Esophagus mucosa (tissue), 1 donor: ENCODE results near the gene UPK1A. TPM values are rescaled to one million over a fixed set of nuclear protein-coding genes. Genes with fewer than 3 reads are reported as not detected.
"Not testable (repeated sequence)": the region's sequence is repeated elsewhere in the genome, so short reads cannot be mapped to it uniquely, and the experiment has no call there.

Experiments used
- ATAC-seq: fragments of 200-7000 bp; cut with Tn5 transposase; one replicate; pipeline ENCODE4 v1.9.1; 2020
- total RNA-seq: library from RNA; stranded (reverse); gene quantifications from one replicate; pipeline ENCODE4 v1.2.4, GENCODE V29; 2023
- donor health status: DM: yes; HTN: yes; CAD: no.

UPK1A gene
- total RNA-seq, 1 donor from 2014 or later: 3.8 TPM

DNA sequence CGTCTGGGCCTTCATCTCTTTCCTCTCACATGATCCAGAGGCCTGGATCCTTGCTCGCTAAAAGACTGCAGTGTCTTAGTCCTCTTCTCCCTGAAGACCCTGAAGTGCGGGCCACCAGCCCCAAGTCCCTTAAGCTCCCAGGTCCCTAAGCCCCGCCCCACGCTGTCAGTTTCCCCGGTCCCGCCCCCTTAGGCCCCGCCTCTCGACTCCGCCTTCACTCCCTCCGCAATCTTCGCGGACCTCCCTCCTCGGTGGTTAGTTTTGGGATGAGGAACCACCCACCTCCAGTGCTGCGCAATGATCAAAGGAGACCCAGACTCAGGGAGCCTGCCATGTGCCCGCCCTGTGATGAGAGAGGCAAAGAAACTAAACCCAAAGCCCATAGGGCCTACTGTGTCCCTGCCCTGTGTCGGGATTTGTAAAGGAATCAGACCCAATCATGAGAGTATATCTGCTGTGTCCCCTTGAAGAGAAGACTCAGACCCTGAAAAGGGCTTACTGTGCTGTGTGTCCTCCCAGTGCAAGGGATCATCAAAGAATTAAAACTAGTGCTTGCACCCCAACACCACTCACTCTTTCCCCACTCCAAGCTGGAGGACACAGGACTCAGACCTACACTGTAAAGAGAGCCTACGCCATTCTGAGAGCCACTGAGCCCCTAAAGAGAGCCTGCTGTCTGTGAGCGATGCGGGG, 21.2 kb upstream of the UPK1A start:
- ATAC-seq: no peak

GRCh38 chr19:35645680-35646511, 20.4 kb upstream of the UPK1A start:
- no peak for ATAC-seq

DNA sequence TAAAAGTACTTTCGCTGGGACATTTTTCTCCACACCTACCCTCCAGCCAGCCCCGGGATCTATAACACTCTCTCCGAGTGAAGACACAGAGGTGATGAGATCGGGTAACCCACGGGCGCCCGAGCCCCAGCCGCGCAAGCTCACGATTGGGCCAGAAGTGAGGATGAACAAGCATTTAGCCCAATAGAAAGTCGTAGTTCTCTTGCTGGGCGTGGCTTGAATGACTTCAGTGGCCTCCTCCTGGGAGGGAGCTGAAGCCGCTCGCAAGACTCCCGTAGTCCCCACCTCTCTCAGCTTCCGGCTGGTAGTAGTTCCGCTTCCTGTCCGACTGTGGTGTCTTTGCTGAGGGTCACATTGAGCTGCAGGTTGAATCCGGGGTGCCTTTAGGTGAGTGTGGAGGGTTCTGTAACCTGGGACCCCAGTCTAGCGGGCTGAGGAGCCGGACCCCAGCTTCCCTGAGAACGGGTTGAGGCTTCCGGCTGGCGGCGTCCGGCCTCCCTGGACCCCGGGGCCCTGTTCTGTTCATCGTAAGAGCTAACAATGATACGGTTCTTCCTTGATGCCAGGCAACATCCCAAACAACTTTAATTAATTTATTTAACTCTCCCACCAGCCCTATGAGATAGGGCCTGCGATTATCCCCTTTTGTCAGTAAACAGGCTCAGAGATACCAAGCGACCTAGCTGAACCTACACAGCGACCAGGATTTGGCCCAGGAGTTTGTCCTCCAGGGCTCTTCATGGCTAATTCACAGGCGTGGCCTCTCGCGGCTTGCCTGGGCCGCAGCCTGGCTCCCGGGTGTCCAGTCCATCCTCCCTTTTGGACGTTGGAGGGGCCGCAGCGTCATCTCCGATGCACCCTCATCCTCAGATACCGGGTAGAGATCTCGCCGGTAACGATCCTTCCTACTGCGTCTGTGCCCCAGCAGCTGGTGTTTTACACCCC, 18.0 kb upstream of the UPK1A start, which contains the start of gene COX6B1:
Gene COX6B1 (plus strand): TSS at position 307 of the 945 bp plus-strand sequence. CDS start 2,921 bp downstream, outside the sequence.
- peak; percentile 81 for ATAC-seq

GRCh38 chr19:35650581-35650980, 15.7 kb upstream of the UPK1A start:
- ATAC-seq: no peak

DNA sequence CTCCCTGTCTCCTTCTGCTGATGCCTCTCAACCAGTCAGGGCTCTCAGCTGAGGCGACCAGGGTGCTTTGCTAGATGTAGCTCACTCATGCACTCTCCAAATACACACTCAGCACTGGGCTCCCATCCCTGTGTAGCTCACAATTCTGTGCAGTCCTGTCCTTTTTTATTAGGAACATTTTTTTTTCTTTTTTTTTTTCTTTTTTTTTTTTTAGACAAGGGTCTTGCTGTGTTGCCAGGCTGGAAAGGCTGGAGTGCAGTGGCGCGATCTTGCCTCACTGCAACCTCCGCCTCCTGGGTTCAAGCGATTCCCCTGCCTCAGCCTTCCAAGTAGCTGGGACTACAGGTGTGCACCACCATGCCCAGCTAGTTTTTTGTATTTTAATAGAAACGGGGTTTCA, 11.5 kb upstream of the UPK1A start:
- not testable (repeated sequence) for ATAC-seq

- ATAC-seq: no peak
Observed at GRCh38 chr19:35655600-35655999, 10.7 kb upstream of the UPK1A start.

DNA sequence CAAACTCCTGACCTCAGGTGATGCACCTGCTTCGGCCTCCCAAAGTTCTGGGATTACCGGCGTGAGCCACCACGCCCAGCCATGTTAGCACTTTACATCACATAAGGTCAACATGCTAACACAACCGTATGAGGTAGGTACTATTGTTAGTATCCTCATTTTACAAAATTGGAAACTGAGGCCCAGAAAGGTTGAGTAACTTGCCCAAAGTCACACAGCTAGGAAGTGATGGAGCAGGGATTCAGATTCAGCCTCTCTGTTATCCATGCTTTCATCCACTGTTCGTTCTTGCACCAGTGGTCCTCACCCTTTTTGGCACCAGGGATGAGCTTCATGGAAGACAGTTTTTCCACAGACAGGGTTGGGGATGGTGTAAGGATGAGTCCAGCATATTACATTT, 9.6 kb upstream of the UPK1A start:
- no peak for ATAC-seq

GRCh38 chr19:35657904-35658700, 8.2 kb upstream of the UPK1A start:
- ATAC-seq: no peak

DNA sequence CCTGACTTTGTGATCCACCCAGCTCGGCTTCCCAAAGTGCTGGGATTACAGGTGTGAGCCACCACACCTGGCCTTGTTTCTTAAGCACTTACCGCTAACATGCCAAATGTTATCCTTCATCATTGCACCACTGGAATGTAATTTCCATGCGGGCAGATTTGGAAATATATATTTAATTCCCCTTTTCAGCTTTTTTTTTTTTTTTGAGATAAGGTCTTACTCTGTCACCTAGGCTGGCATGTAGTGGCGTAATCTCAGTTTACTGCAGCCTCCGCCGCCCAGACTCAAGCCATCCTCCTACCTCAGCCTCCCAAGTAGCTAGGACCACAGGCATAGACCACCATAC, 4.3 kb upstream of the UPK1A start:
- no peak for ATAC-seq

GRCh38 chr19:35663981-35664380, 2.3 kb upstream of the UPK1A start:
- no peak for ATAC-seq

GRCh38 chr19:35665157-35665556, 1.2 kb upstream of the UPK1A start:
- ATAC-seq: no peak

GRCh38 chr19:35665604-35666003, 713 bp upstream of the UPK1A start:
- no peak for ATAC-seq

DNA sequence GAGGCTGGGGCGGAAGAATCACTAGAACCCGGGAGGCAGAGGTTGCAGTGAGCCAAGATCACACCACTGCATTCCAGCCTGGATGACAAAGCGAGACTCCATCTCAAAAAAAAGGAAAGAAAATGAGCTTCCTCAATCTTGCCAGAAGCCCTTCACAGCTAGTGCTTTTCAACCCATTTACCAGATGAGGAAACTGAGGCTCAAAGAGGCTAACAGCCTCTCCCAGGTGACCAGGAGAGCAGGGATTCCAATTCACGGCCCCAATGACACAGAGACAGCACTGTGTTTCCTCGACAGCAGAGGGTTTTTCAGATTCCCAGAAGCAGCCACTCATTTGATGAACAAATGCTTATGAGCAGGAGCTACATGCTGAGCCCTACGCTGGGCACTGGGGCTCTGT, 3.2 kb downstream of the UPK1A start:
- ATAC-seq: no peak

GRCh38 chr19:35669974-35670373, 3.7 kb downstream of the UPK1A start:
- ATAC-seq: no peak

DNA sequence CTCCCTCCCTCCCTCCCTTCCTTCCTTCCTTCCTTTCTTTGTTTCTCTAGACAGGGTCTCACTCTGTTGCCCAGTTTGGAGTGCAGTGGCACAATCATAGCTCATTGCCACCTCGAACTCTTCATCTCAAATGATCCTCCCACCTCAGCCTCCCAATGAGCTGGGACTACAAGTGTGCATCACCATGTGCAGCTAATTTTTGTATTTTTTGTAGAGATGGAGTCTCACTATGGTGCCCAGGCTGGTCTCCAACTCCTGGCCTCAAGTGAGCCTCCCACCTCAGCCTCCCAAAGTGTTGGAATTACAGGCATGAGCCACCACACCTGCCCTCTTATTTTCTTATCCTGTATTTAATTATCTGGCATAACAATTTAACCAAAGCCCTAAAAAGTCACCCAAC, 4.4 kb downstream of the UPK1A start:
- ATAC-seq: no peak

DNA sequence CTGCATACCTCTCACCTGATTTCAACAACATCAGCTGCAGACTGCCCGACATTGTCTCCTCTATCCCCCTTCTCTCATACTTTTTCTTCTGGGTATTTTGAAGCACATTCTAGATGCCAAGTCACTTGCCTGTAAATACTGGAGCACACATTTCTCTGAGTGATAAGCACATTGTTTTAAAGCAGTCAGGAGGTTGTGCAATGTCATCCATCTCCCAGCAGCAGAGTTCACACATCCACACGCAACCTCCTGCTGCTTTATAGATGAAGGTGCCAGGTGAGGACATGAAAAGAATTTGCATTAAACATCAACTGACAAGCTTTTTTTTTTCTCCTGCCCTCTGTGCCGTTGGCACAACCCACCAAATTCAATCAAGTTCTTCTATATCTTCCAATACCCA, 5.5 kb downstream of the UPK1A start:
- no peak for ATAC-seq

DNA sequence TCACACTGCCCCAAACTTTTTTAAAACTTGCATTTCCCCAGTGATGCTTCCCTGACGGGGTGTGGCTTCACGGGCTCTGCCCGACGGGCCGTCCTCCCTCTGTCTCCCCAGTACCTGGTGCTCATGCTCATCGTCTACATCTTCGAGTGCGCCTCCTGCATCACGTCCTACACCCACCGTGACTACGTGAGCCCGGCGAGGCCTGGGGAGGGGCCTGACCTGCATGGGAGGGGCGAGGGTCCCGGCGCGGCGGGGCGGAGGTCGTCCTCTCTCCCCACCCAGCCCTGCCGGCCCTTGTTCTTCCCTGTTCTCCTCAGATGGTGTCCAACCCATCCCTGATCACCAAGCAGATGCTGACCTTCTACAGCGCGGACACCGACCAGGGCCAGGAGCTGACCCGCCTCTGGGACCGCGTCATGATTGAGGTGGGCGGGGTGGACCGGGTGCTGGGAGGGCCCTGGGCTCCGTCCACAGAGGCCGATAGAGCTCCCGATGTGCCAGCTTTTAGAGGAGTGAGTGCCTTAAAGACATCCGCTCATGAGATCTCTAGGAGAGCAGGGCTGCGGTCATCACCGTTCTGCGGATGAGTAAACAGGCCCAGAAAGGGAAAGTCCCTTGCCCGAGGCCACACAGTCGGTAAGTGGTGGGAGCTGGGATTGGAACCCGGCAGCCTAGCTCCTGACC, 6.9 kb downstream of the UPK1A start:
- peak; percentile 55 for ATAC-seq

DNA sequence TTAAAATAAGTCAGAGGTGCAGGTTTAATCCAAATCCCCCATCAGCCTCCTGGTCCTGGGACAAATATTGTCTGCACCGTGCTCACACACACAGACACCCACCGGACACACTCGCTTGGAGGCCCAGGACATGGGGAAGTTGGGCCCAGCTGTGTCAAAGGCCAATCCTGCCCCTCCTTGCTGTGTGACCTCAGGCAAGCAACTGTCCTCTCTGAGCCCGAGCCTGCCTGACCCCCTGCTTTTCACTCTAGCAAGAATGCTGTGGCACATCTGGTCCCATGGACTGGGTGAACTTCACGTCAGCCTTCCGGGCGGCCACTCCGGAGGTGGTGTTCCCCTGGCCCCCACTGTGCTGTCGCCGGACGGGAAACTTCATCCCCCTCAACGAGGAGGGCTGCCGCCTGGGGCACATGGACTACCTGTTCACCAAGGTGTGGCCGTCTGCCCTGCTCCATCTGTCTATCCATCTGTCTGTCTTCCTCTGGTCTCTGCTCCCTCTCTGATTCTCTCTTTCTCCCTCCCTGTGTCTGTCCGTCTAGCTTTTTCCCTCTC, 9.3 kb downstream of the UPK1A start:
- ATAC-seq: no peak

GRCh38 chr19:35689836-35690235, 23.5 kb downstream of the UPK1A start:
- no peak for ATAC-seq

GRCh38 chr19:35691106-35691505, 24.8 kb downstream of the UPK1A start:
- not testable (repeated sequence) for ATAC-seq

DNA sequence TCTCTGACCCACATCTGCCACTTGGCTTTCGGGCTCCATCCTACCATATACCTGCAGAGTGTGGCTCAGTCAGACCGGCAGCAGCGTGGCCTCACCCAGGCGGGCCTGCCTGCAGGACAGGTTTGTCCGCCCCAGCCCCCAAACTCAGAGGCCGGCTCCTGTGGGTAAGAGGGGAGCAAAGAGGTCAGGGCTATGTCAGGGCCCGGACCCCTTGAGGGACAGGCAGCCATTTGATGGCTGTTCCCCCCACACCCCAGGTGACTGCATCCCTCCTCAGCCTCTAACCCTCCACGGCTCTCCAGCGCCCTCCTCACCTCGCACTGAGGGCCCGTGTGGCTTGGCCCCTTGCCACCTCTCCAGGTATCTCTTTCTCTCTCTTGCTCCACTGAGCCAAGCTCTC, 25.7 kb downstream of the UPK1A start:
- peak; percentile 56 for ATAC-seq
